Measurements from ENCODE around the gene TSSC4. TPM values are rescaled to one million over a fixed set of nuclear protein-coding genes. Genes with fewer than 3 reads are reported as not detected.

TSSC4 gene
- total RNA-seq, 1 experiment from 2014 or later: 128 TPM

GRCh38 chr11:2447951-2448650 is 47.6 kb downstream of the TSSC4 start:
- H3K27me3 ChIP-seq (replicated peaks): peaks cover 95% of the 10 kb centered on the region
- H3K36me3 ChIP-seq: no peaks in the 10 kb centered on the region
- peaks cover 5% of the 10 kb centered on the region for H3K4me1 ChIP-seq (replicated peaks)
- no peak overlapping the region for H3K4me3 ChIP-seq
- no peak for DNase-seq (ENCODE audit: low read depth in 1 of 2, low spot score in 2 of 2)
- no peaks in the 10 kb centered on the region; the same call in 1 of the 2 replicates for H3K9me3 ChIP-seq (replicated peaks)
- H3K27ac ChIP-seq: no peak overlapping the region

- DNase-seq (ENCODE audit: low read depth in 1 of 2, low spot score in 2 of 2): no peak
- Histone ChIP-seq H3K4me3 (no peak overlapping the region), H3K27ac (no peak overlapping the region), H3K4me1 (replicated peaks) (peaks cover 5% of the 10 kb centered on the region), H3K36me3 (no peaks in the 10 kb centered on the region), H3K9me3 (replicated peaks) (no peaks in the 10 kb centered on the region; the same call in 1 of the 2 replicates), H3K27me3 (replicated peaks) (peaks cover 94% of the 10 kb centered on the region)
Measured at GRCh38 chr11:2448661-2449547, 48.4 kb downstream of the TSSC4 start.

- H3K27ac ChIP-seq: no peak overlapping the region
- peaks cover 5% of the 10 kb centered on the region for H3K4me1 ChIP-seq (replicated peaks)
- H3K27me3 ChIP-seq (replicated peaks): peaks cover 98% of the 10 kb centered on the region
- H3K4me3 ChIP-seq: no peak overlapping the region
- no peaks in the 10 kb centered on the region for H3K36me3 ChIP-seq
- DNase-seq (ENCODE audit: low read depth in 1 of 2, low spot score in 2 of 2): no peak
- no peaks in the 10 kb centered on the region; the same call in 1 of the 2 replicates for H3K9me3 ChIP-seq (replicated peaks)
Measured at GRCh38 chr11:2449548-2450320, 49.2 kb downstream of the TSSC4 start.

GRCh38 chr11:2450321-2451041 is 49.9 kb downstream of the TSSC4 start:
- Histone ChIP-seq H3K27me3 (replicated peaks) (peaks cover 96% of the 10 kb centered on the region), H3K4me1 (replicated peaks) (no peaks in the 10 kb centered on the region), H3K4me3 (no peak overlapping the region), H3K36me3 (no peaks in the 10 kb centered on the region), H3K27ac (no peak overlapping the region), H3K9me3 (replicated peaks) (no peaks in the 10 kb centered on the region; the same call in 1 of the 2 replicates)
- DNase-seq (ENCODE audit: low read depth in 1 of 2, low spot score in 2 of 2): no peak

- DNase-seq (ENCODE audit: low read depth in 1 of 2, low spot score in 2 of 2): no peak
- Histone ChIP-seq H3K27me3 (replicated peaks) (peaks cover 96% of the 10 kb centered on the region), H3K9me3 (replicated peaks) (no peaks in the 10 kb centered on the region; the same call in 1 of the 2 replicates), H3K4me1 (replicated peaks) (no peaks in the 10 kb centered on the region), H3K27ac (no peak overlapping the region), H3K4me3 (no peak overlapping the region), H3K36me3 (no peaks in the 10 kb centered on the region)
Measured at GRCh38 chr11:2451336-2451735, 50.8 kb downstream of the TSSC4 start.

- no peaks in the 10 kb centered on the region; the same call in 1 of the 2 replicates for H3K9me3 ChIP-seq (replicated peaks)
- DNase-seq (ENCODE audit: low read depth in 1 of 2, low spot score in 2 of 2): no peak
- no peak overlapping the region for H3K4me3 ChIP-seq
- peaks cover 91% of the 10 kb centered on the region for H3K27me3 ChIP-seq (replicated peaks)
- no peaks in the 10 kb centered on the region for H3K36me3 ChIP-seq
- no peaks in the 10 kb centered on the region for H3K4me1 ChIP-seq (replicated peaks)
- H3K27ac ChIP-seq: no peak overlapping the region
Measured at GRCh38 chr11:2451916-2452315, 51.4 kb downstream of the TSSC4 start.

GRCh38 chr11:2452321-2453012 is 51.9 kb downstream of the TSSC4 start:
- no peak overlapping the region for H3K27ac ChIP-seq
- no peak overlapping the region for H3K4me3 ChIP-seq
- H3K4me1 ChIP-seq (replicated peaks): no peaks in the 10 kb centered on the region
- no peak for DNase-seq (ENCODE audit: low read depth in 1 of 2, low spot score in 2 of 2)
- peaks cover 91% of the 10 kb centered on the region for H3K27me3 ChIP-seq (replicated peaks)
- H3K36me3 ChIP-seq: no peaks in the 10 kb centered on the region
- no peaks in the 10 kb centered on the region; the same call in 1 of the 2 replicates for H3K9me3 ChIP-seq (replicated peaks)

GRCh38 chr11:2453436-2453835 is 52.9 kb downstream of the TSSC4 start:
- Histone ChIP-seq H3K9me3 (replicated peaks) (no peaks in the 10 kb centered on the region; the same call in 1 of the 2 replicates), H3K27me3 (replicated peaks) (peaks cover 86% of the 10 kb centered on the region), H3K27ac (no peak overlapping the region), H3K4me1 (replicated peaks) (no peaks in the 10 kb centered on the region), H3K4me3 (no peak overlapping the region), H3K36me3 (no peaks in the 10 kb centered on the region)
- no peak for DNase-seq (ENCODE audit: low read depth in 1 of 2, low spot score in 2 of 2)

Other genes starting within 250 kb of the TSSC4 start
- not detected in 2 replicates for gene INS, start 239.5 kb upstream of the TSSC4 start, total RNA-seq (2014; rRNA removed; shearing (Covaris generic))
- gene TH, start 228.9 kb upstream of the TSSC4 start, total RNA-seq (2014; rRNA removed; shearing (Covaris generic)): not detected in 2 replicates
- not detected in 2 replicates for gene ASCL2, start 130.2 kb upstream of the TSSC4 start, total RNA-seq (2014; rRNA removed; shearing (Covaris generic))
- gene C11orf21, start 98.8 kb upstream of the TSSC4 start, total RNA-seq (2014; rRNA removed; shearing (Covaris generic)): 0.11 TPM in 1 of 2 replicates, not detected in the other
- 0.39 TPM in 1 of 2 replicates, not detected in the other for gene TSPAN32, start 98.7 kb upstream of the TSSC4 start, total RNA-seq (2014; rRNA removed; shearing (Covaris generic))
- gene CD81, start 23.4 kb upstream of the TSSC4 start, total RNA-seq (2014; rRNA removed; shearing (Covaris generic)): 140 and 219 TPM in 2 replicates
- not detected in 2 replicates for gene TRPM5, start 43.8 kb downstream of the TSSC4 start, total RNA-seq (2014; rRNA removed; shearing (Covaris generic))
- gene KCNQ1, start 44.3 kb downstream of the TSSC4 start, total RNA-seq (2014; rRNA removed; shearing (Covaris generic)): not detected in 2 replicates